IMR-90 (cell line): ENCODE results near the gene RC3H1. TPM values are rescaled to one million over a fixed set of nuclear protein-coding genes. Genes with fewer than 3 reads are reported as not detected.

ENCODE experiments used
- ATAC-seq: fragments of 200-7000 bp; cut with Tn5 transposase; 2 replicates; pipeline ENCODE4 v1.9.1; 2020; ENCODE audit warnings: low read depth, mild to moderate bottlenecking, moderate library complexity
- BruUV-seq: library from RNA; stranded (reverse); fragments of 400-500 nt; replicated peaks from 2 replicates; lab custom pipeline; 2021; lab: Mats Ljungman, UMichigan
- CTCF ChIA-PET: fragments of 300-600 bp; formaldehyde crosslinking; extraction: SDS; loops from one replicate; lab custom pipeline; 2021; ENCODE audit warnings: antibody characterized with exemption; lab: Yijun Ruan, JAX
- POLR2A ChIA-PET: fragments of 300-600 bp; sonication (Branson Sonifier 250); formaldehyde crosslinking; loops from one replicate; lab custom pipeline; 2022; ENCODE audit warnings: antibody characterized with exemption; ENCODE audit not compliant: unreplicated experiment; lab: Charles Lee
- DNase-seq: peaks from one replicate; pipeline ENCODE4 v3.0.0; 2013
- H2AFZ ChIP-seq: replicated peaks from 2 replicates; pipeline ENCODE3; 2013; ENCODE audit warnings: low read length, mild to moderate bottlenecking; ENCODE audit not compliant: poor library complexity
- H2AK5ac ChIP-seq: 2 replicates; pipeline ENCODE4 v1.6.1; 2013; ENCODE audit warnings: low read depth, low read length, inconsistent platforms
- H2AK9ac ChIP-seq: replicated peaks from 2 replicates; pipeline ENCODE3; 2013; ENCODE audit warnings: mild to moderate bottlenecking, low read depth, low read length, moderate library complexity; ENCODE audit not compliant: poor library complexity
- H2BK120ac ChIP-seq: 2 replicates; pipeline ENCODE4 v1.6.1; 2013; ENCODE audit warnings: low read depth, low read length, inconsistent platforms
- H2BK15ac ChIP-seq: 3 replicates; pipeline ENCODE4 v1.6.1; 2013; ENCODE audit warnings: low read depth, low read length, inconsistent platforms
- H2BK20ac ChIP-seq: 2 replicates; pipeline ENCODE4 v1.6.1; 2013; ENCODE audit warnings: low read depth, mild to moderate bottlenecking, inconsistent platforms, low read length, moderate library complexity
- H2BK5ac ChIP-seq: 2 replicates; pipeline ENCODE4 v1.6.1; 2013; ENCODE audit warnings: mild to moderate bottlenecking, low read depth, low read length, inconsistent platforms; ENCODE audit not compliant: poor library complexity, severe bottlenecking
- H3K14ac ChIP-seq: replicated peaks from 2 replicates; pipeline ENCODE4 v1.6.1; 2013; ENCODE audit warnings: low read depth, low read length, inconsistent platforms
- H3K18ac ChIP-seq: 2 replicates; pipeline ENCODE4 v1.6.1; 2013; ENCODE audit warnings: low read depth, low read length, control low read depth
- H3K23ac ChIP-seq: 2 replicates; pipeline ENCODE4 v1.6.1; 2013; ENCODE audit warnings: low read depth, low read length, inconsistent platforms
- H3K27ac ChIP-seq: 2 replicates; pipeline ENCODE4 v1.5.1; 2013; ENCODE audit warnings: mild to moderate bottlenecking, control low read depth, low read length; ENCODE audit not compliant: insufficient read depth
- H3K27me3 ChIP-seq: 2 replicates; pipeline ENCODE4 v1.6.1; 2013; ENCODE audit warnings: low read length; ENCODE audit not compliant: control insufficient read depth, insufficient read depth
- H3K36me3 ChIP-seq: 2 replicates; pipeline ENCODE4 v1.6.1; 2013; ENCODE audit warnings: low read length, mixed read lengths; ENCODE audit not compliant: control insufficient read depth, insufficient read depth
- H3K4ac ChIP-seq: 2 replicates; pipeline ENCODE4 v1.6.1; 2013; ENCODE audit warnings: low read depth, low read length, inconsistent platforms
- H3K4me1 ChIP-seq: 2 replicates; pipeline ENCODE4 v1.6.1; 2013; ENCODE audit warnings: low read length, mixed read lengths; ENCODE audit not compliant: control insufficient read depth, insufficient read depth
- H3K4me2 ChIP-seq: 2 replicates; pipeline ENCODE4 v1.6.1; 2013; ENCODE audit warnings: low read depth, mild to moderate bottlenecking, control low read depth, low read length, moderate library complexity
- H3K4me3 ChIP-seq: 2 replicates; pipeline ENCODE4 v1.5.1; 2013; ENCODE audit warnings: low read depth, mild to moderate bottlenecking, control low read depth, low read length, moderate library complexity; ENCODE audit not compliant: insufficient read depth
- H3K56ac ChIP-seq: 2 replicates; pipeline ENCODE4 v1.6.1; 2013; ENCODE audit warnings: low read length, inconsistent platforms; ENCODE audit not compliant: insufficient read depth; ENCODE audit errors: extremely low read depth
- H3K79me1 ChIP-seq, 2 experiments: 2 replicates each; pipeline ENCODE4 v1.6.1; 2013; ENCODE audit warnings: low read length in 2 of 2, inconsistent platforms in 1 of 2, low read depth in 1 of 2
- H3K9ac ChIP-seq: 2 replicates; pipeline ENCODE4 v1.6.1; 2013; ENCODE audit warnings: low read depth, low read length, control low read depth
- H3K9me1 ChIP-seq: 2 replicates; pipeline ENCODE4 v1.6.1; 2013; ENCODE audit warnings: low read length, inconsistent platforms; ENCODE audit not compliant: insufficient read depth
- H3K9me3 ChIP-seq: 2 replicates; pipeline ENCODE4 v1.6.1; 2013; ENCODE audit warnings: low read length; ENCODE audit not compliant: control insufficient read depth, insufficient read depth
- H4K20me1 ChIP-seq: 2 replicates; pipeline ENCODE4 v1.6.1; 2013; ENCODE audit warnings: low read length, inconsistent platforms; ENCODE audit not compliant: insufficient read depth
- H4K5ac ChIP-seq: 2 replicates; pipeline ENCODE4 v1.6.1; 2013; ENCODE audit warnings: mild to moderate bottlenecking, low read depth, low read length, control low read depth
- H4K8ac ChIP-seq, 2 experiments: 2 replicates each; pipeline ENCODE4 v1.6.1; 2013; ENCODE audit warnings: low read depth in 2 of 2, low read length in 2 of 2, control low read depth in 1 of 2, inconsistent platforms in 1 of 2
- H4K91ac ChIP-seq: 2 replicates; pipeline ENCODE4 v1.6.1; 2013; ENCODE audit warnings: low read depth, low read length, inconsistent platforms; ENCODE audit not compliant: insufficient read depth
- FOS ChIP-seq: fragments of 150-350 bp; IDR thresholded peaks from 2 replicates; pipeline ENCODE4 v1.6.1; 2016; ENCODE audit warnings: low read depth, low read length
- MAZ ChIP-seq: IDR thresholded peaks from 2 replicates; pipeline ENCODE4 v1.6.1; 2012; ENCODE audit warnings: low read depth, mild to moderate bottlenecking, low read length, improper control_type of control experiment, moderate library complexity, borderline replicate concordance
- RAD21 ChIP-seq: IDR thresholded peaks from 2 replicates; pipeline ENCODE4 v1.6.1; 2012; ENCODE audit warnings: low read length, improper control_type of control experiment
- WGBS, 2 experiments: methylation state at CpG; one replicate each; pipeline versions ENCODE4 v1.1.5 to v1.1.7; 2013; ENCODE audit warnings: missing lambda C conversion rate in 2 of 2; ENCODE audit not compliant: insufficient read length in 1 of 2; ENCODE audit errors: extremely low coverage in 2 of 2; 5-methylcytosine and 5-hydroxymethylcytosine counted together
- dilution Hi-C: fragments of 300-500 bp; cut with HindIII; formaldehyde crosslinking; loops from one replicate; pipeline ENCODE4 v1.14.3; 2018; ENCODE audit warnings: low sequenced_read_pairs; ENCODE audit not compliant: unreplicated experiment
- in situ Hi-C: fragments of 300-500 bp; cut with MboI; formaldehyde crosslinking; loops from 3 replicates; pipeline ENCODE4 v1.14.3; 2019; ENCODE audit warnings: low sequenced_read_pairs, inconsistent platforms, mixed read lengths
- intact Hi-C: fragments of 100-400 bp; cut with micrococcal nuclease; formaldehyde crosslinking; loops from 2 replicates; pipeline ENCODE4 v1.10.0; 2022
- polyA plus RNA-seq, 3 experiments: library from polyadenylated mRNA; depleted of rRNA; stranded (reverse); fragments of >200 nt; gene quantifications; 2 replicates each; pipeline ENCODE4 v1.2.3, GENCODE V29; 2012; ENCODE audit warnings: low replicate concordance in 1 of 3
- total RNA-seq: library from RNA; depleted of rRNA; stranded (reverse); fragments of >200 nt; gene quantifications from 2 replicates; pipeline ENCODE4 v1.2.3, GENCODE V29; 2012

RC3H1 gene
- total and polyA plus RNA-seq, 2 of the 4 experiments (the other 2 are of a cell fraction), result 5.1 to 39.3 TPM

GRCh38 chr1:173925306-173926242 lies 96.6 kb downstream of the RC3H1 start:
- H3K36me3 ChIP-seq, result peaks cover 2% of the 10 kb centered on the region; the same call in 1 of the 2 replicates
- DNase-seq, result no peak
- H3K79me1 ChIP-seq, result no peaks in the 10 kb centered on the region
- no peak overlapping the region for H3K4me3 ChIP-seq
- BruUV-seq, result no TSS peak
- H3K56ac ChIP-seq, result no peak overlapping the region
- intact Hi-C loops (no loop called here), in situ Hi-C loops (loop anchor here (25.0 kb wide), 1 partner anchor 1188 kb away; no protein-coding TSS in a partner anchor), dilution Hi-C loops (no loop called here)
- H3K18ac ChIP-seq, result no peak overlapping the region
- ATAC-seq, result no peak
- H4K91ac ChIP-seq, result no peak overlapping the region
- 0 out of 2 replicates have a peak, but pooled peaks cover 3% of the 10 kb centered on the region for H3K9me1 ChIP-seq
- no peaks in the 10 kb centered on the region for H3K9me3 ChIP-seq
- H2BK5ac ChIP-seq, result no peak overlapping the region
- H3K27me3 ChIP-seq, result peaks cover 1% of the 10 kb centered on the region; the same call in 1 of the 2 replicates
- H4K8ac ChIP-seq, result no peak overlapping the region
- no peak overlapping the region for H4K5ac ChIP-seq
- H3K4ac ChIP-seq, result no peak overlapping the region
- H2BK15ac ChIP-seq, result no peak overlapping the region
- ChIA-PET CTCF (no interaction called here), POLR2A (no interaction called here)
- no peak overlapping the region for H3K23ac ChIP-seq
- no peak overlapping the region for H2AK5ac ChIP-seq
- no peak overlapping the region for H3K9ac ChIP-seq
- 98% methylated on average over 6 of the region's 8 CpGs; no CpG with 5 or more reads in 1 of the 2 experiments for WGBS, 2 experiments
- H4K20me1 ChIP-seq, result no peaks in the 10 kb centered on the region
- TF ChIP-seq RAD21 (no peak), FOS (no peak), MAZ (no peak)
- H2AK9ac ChIP-seq, result no peak overlapping the region
- no peak overlapping the region for H2BK120ac ChIP-seq
- no peak overlapping the region for H2BK20ac ChIP-seq
- no peaks in the 10 kb centered on the region for H3K4me1 ChIP-seq
- H2AFZ ChIP-seq, result no peak overlapping the region
- no peak overlapping the region for H3K4me2 ChIP-seq
- no peak overlapping the region for H3K27ac ChIP-seq
- no peak overlapping the region for H3K14ac ChIP-seq
